ENCODE measurements around the gene GP1BB. TPM values are rescaled to one million over a fixed set of nuclear protein-coding genes. Genes with fewer than 3 reads are reported as not detected.

GP1BB gene
- total and polyA plus RNA-seq, 2 donors (not counting 3 experiments of a cell fraction or from before 2014, with no cell fraction given): 1.7 to 6.2 TPM

DNA sequence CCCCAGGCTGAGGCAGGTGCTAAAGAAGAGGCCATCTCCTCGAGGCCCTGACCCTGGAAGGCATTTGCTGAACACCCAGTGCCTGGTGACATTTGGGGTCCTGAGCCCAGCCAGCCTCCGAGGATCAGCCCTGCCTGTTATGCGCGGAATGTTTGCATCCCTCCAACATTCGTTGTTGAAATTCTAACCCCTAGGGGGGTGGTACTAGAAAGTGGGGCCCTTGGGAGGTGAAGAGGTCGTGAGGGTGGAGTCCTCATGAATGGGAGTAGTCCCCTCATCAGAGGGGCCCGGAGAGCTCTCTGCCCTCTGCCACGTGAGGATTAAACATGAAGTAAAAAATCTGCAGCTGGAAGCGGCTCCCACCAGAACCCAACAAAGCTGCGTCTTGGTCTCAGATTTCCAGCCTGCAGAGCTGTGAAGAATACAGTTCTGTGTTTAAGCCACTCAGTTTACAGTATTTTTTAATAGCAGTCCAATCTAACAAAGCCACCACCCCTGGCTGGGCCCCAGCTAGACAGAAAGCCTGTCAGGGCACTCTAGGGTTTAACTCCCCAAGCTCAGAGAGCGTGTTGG is 44.3 kb upstream of the GP1BB start:
- Histone ChIP-seq H3K4me1 (ENCODE audit: control insufficient read depth, extremely low read depth, insufficient read depth, low read length) (no peaks in the 10 kb centered on the region), H3K36me3 (ENCODE audit: control insufficient read depth in 2 of 2, extremely low read depth in 1 of 2, insufficient read depth in 2 of 2, low read length in 2 of 2) (no peaks in the 10 kb centered on the region), H3K9ac (replicated peaks; ENCODE audit: extremely low read depth, insufficient read depth, low read length) (no peak overlapping the region), H3K4me3 (replicated peaks in 1 of 3; ENCODE audit: insufficient read depth in 1 of 3, low read depth in 1 of 3, low read length in 3 of 3) (no peak overlapping the region), H3K4me2 (ENCODE audit: insufficient read depth, low read length) (no peak overlapping the region), H3K27me3 (ENCODE audit: control insufficient read depth in 2 of 2, insufficient read depth in 2 of 2, low read length in 2 of 2) (peaks cover 4 to 20% of the 10 kb centered on the region in 2 experiments), H3K9me1 (replicated peaks; ENCODE audit: control insufficient read depth, extremely low read depth, insufficient read depth, low read length) (no peaks in the 10 kb centered on the region), H3K79me2 (ENCODE audit: control insufficient read depth, insufficient read depth, low read length) (no peaks in the 10 kb centered on the region), H3K9me3 (replicated peaks; ENCODE audit: control insufficient read depth, insufficient read depth, low read length) (no peaks in the 10 kb centered on the region), H2AFZ (ENCODE audit: low read depth, low read length) (no peak overlapping the region), H3K27ac (ENCODE audit: insufficient read depth, low read depth, low read length) (no peak overlapping the region), H4K20me1 (replicated peaks; ENCODE audit: control insufficient read depth, extremely low read depth, insufficient read depth, low read length) (no peaks in the 10 kb centered on the region)
- POLR2A ChIA-PET: no interaction called here
- intact Hi-C loops (cut with micrococcal nuclease) (loop anchor here (1.0 kb wide), 1 partner anchor 39 kb away; no protein-coding TSS in a partner anchor), dilution Hi-C loops (cut with MboI; ENCODE audit: extremely low pct_ligation_motif_present, low sequenced_read_pairs) (no loop called here)
- CTCF ChIA-PET: interaction anchor here (0.9 to 3.4 kb wide), 19 partner anchors 10 to 275 kb away, joined by 3 to 18 read pairs (median 6); partner anchors contain the start of gene GP1BB
- BruUV-seq (replicated peaks): no TSS peak
- TF ChIP-seq FOS (IDR thresholded peaks at IDR 0.05; ENCODE audit: borderline replicate concordance, insufficient read depth, low read length) (no peak), POLR2A (IDR thresholded peaks at IDR 0.05; ENCODE audit: low read depth, low read length) (no peak), EZH2 (IDR thresholded peaks at IDR 0.05; ENCODE audit: borderline replicate concordance, low read depth, low read length, severe bottlenecking) (no peak), POLR2AphosphoS5 (IDR thresholded peaks at IDR 0.05; ENCODE audit: insufficient read depth, low read depth, low read length) (no peak), GATA2 (IDR thresholded peaks at IDR 0.05; ENCODE audit: insufficient read depth, insufficient read length, low read depth, low read length) (no peak), JUN (IDR thresholded peaks at IDR 0.05; ENCODE audit: borderline replicate concordance, insufficient read depth, insufficient read length, low read depth) (no peak), MAX (IDR thresholded peaks at IDR 0.05; ENCODE audit: insufficient read depth, insufficient read length) (no peak), MYC (IDR thresholded peaks at IDR 0.05; ENCODE audit: low read depth, low read length) (no peak)
- TF ChIP-seq, protein P1, sequence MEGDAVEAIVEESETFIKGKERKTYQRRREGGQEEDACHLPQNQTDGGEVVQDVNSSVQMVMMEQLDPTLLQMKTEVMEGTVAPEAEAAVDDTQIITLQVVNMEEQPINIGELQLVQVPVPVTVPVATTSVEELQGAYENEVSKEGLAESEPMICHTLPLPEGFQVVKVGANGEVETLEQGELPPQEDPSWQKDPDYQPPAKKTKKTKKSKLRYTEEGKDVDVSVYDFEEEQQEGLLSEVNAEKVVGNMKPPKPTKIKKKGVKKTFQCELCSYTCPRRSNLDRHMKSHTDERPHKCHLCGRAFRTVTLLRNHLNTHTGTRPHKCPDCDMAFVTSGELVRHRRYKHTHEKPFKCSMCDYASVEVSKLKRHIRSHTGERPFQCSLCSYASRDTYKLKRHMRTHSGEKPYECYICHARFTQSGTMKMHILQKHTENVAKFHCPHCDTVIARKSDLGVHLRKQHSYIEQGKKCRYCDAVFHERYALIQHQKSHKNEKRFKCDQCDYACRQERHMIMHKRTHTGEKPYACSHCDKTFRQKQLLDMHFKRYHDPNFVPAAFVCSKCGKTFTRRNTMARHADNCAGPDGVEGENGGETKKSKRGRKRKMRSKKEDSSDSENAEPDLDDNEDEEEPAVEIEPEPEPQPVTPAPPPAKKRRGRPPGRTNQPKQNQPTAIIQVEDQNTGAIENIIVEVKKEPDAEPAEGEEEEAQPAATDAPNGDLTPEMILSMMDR (IDR thresholded peaks at IDR 0.05; ENCODE audit: extremely low read depth in 1 of 2, insufficient read depth in 1 of 2, low read depth in 1 of 2, low read length in 2 of 2): no peak
- DNase-seq (ENCODE audit: low read depth, low spot score) (no peak), FAIRE-seq (no peak)

Data from endothelial cell of umbilical vein (primary cell).